ENCODE results near the gene SCYGR7. TPM values are rescaled to one million over a fixed set of nuclear protein-coding genes. Genes with fewer than 3 reads are reported as not detected.
"Not testable (repeated sequence)": the region's sequence is repeated elsewhere in the genome, so short reads cannot be mapped to it uniquely, and the experiment has no call there.

The SCYGR7 gene
- total and polyA plus RNA-seq, 4 donors: not detected

GRCh38 chr2:227739351-227739750, 11.2 kb downstream of the SCYGR7 start:
- ATAC-seq (ENCODE audit: low FRiP score) (no peak), DNase-seq (no peak)
- Histone ChIP-seq H3K36me3 (ENCODE audit: control insufficient read depth in 1 of 2, insufficient read depth in 2 of 2, low read length in 1 of 2) (no peaks in the 10 kb centered on the region), H3K27ac (ENCODE audit: low read depth in 1 of 2, low read length in 2 of 2) (no peak overlapping the region), H3K9me3 (ENCODE audit: control insufficient read depth, low read length) (no peaks in the 10 kb centered on the region), H3K4me1 (ENCODE audit: control insufficient read depth in 1 of 2, insufficient read depth in 2 of 2, low read length in 2 of 2) (no peaks in the 10 kb centered on the region), H3K27me3 (ENCODE audit: control insufficient read depth in 1 of 2, insufficient read depth in 2 of 2, low read length in 1 of 2) (no peaks in the 10 kb centered on the region), H3K4me3 (ENCODE audit: low read length in 2 of 2) (no peak overlapping the region)
- 63 to 70% methylated on average over 14 of the region's 14 CpGs for WGBS, 2 donors
- intact Hi-C loops (cut with DNase I): no loop called here

GRCh38 chr2:227740705-227741104, 12.6 kb downstream of the SCYGR7 start:
- H3K36me3 ChIP-seq (ENCODE audit: control insufficient read depth in 1 of 2, insufficient read depth in 2 of 2, low read length in 1 of 2); H3K9me3 ChIP-seq (ENCODE audit: control insufficient read depth, low read length); H3K27ac ChIP-seq (ENCODE audit: low read depth in 1 of 2, low read length in 2 of 2); intact Hi-C loops (cut with DNase I); DNase-seq; ATAC-seq (ENCODE audit: low FRiP score); H3K4me3 ChIP-seq (ENCODE audit: low read length in 2 of 2); H3K4me1 ChIP-seq (ENCODE audit: control insufficient read depth in 1 of 2, insufficient read depth in 2 of 2, low read length in 2 of 2); H3K27me3 ChIP-seq (ENCODE audit: control insufficient read depth in 1 of 2, insufficient read depth in 2 of 2, low read length in 1 of 2): not testable (repeated sequence)
- 58 to 76% methylated on average over 7 of the region's 7 CpGs for WGBS, 2 donors

GRCh38 chr2:227745594-227745993, 17.5 kb downstream of the SCYGR7 start, which contains the start of gene SCYGR8:
Gene SCYGR8, plus strand, starts transcription at chr2:227745894. Its CDS starts 0 bp downstream, at chr2:227745894.
- H3K4me1 ChIP-seq (ENCODE audit: control insufficient read depth in 1 of 2, insufficient read depth in 2 of 2, low read length in 2 of 2): no peaks in the 10 kb centered on the region
- intact Hi-C loops (cut with DNase I): no loop called here
- no peaks in the 10 kb centered on the region for H3K36me3 ChIP-seq (ENCODE audit: control insufficient read depth in 1 of 2, insufficient read depth in 2 of 2, low read length in 1 of 2)
- DNase-seq (no peak), ATAC-seq (ENCODE audit: low FRiP score) (no peak)
- no peaks in the 10 kb centered on the region for H3K9me3 ChIP-seq (ENCODE audit: control insufficient read depth, low read length)
- no peak within 1 kb of the TSS for H3K27ac ChIP-seq (ENCODE audit: low read depth in 1 of 2, low read length in 2 of 2)
- H3K4me3 ChIP-seq (ENCODE audit: low read length in 2 of 2): no peak within 1 kb of the TSS
- no peaks in the 10 kb centered on the region for H3K27me3 ChIP-seq (ENCODE audit: control insufficient read depth in 1 of 2, insufficient read depth in 2 of 2, low read length in 1 of 2)
- 92 to 95% methylated on average over 3 to 7 of the region's 9 CpGs for WGBS, 2 donors

- no peak for ATAC-seq (ENCODE audit: low FRiP score)
- DNase-seq: no peak
- WGBS, 2 donors: 45 to 52% methylated on average over 6 of the region's 6 CpGs
- Histone ChIP-seq H3K27ac (ENCODE audit: low read depth in 1 of 2, low read length in 2 of 2) (no peak overlapping the region), H3K4me1 (ENCODE audit: control insufficient read depth in 1 of 2, insufficient read depth in 2 of 2, low read length in 2 of 2) (no peaks in the 10 kb centered on the region), H3K27me3 (ENCODE audit: control insufficient read depth in 1 of 2, insufficient read depth in 2 of 2, low read length in 1 of 2) (no peaks in the 10 kb centered on the region), H3K36me3 (ENCODE audit: control insufficient read depth in 1 of 2, insufficient read depth in 2 of 2, low read length in 1 of 2) (no peaks in the 10 kb centered on the region), H3K4me3 (ENCODE audit: low read length in 2 of 2) (no peak overlapping the region), H3K9me3 (ENCODE audit: control insufficient read depth, low read length) (no peaks in the 10 kb centered on the region)
- intact Hi-C loops (cut with DNase I): no loop called here
Measured at GRCh38 chr2:227748079-227748478, 19.9 kb downstream of the SCYGR7 start.

GRCh38 chr2:227756261-227756660, 28.1 kb downstream of the SCYGR7 start:
- H3K36me3 ChIP-seq (ENCODE audit: control insufficient read depth in 1 of 2, insufficient read depth in 2 of 2, low read length in 1 of 2); DNase-seq; H3K4me3 ChIP-seq (ENCODE audit: low read length in 2 of 2); H3K4me1 ChIP-seq (ENCODE audit: control insufficient read depth in 1 of 2, insufficient read depth in 2 of 2, low read length in 2 of 2); H3K9me3 ChIP-seq (ENCODE audit: control insufficient read depth, low read length); H3K27me3 ChIP-seq (ENCODE audit: control insufficient read depth in 1 of 2, insufficient read depth in 2 of 2, low read length in 1 of 2); ATAC-seq (ENCODE audit: low FRiP score); H3K27ac ChIP-seq (ENCODE audit: low read depth in 1 of 2, low read length in 2 of 2); intact Hi-C loops (cut with DNase I): not testable (repeated sequence)
- 71% methylated on average over 4 of the region's 4 CpGs for WGBS, 2 donors

- intact Hi-C loops (cut with DNase I): loop anchor here in 1 of 2 donors (10.0 kb wide), 1 partner anchor 285 kb away; the partner anchor contains the start of gene AGFG1
- Histone ChIP-seq H3K4me1 (ENCODE audit: control insufficient read depth in 1 of 2, insufficient read depth in 2 of 2, low read length in 2 of 2) (no peaks in the 10 kb centered on the region), H3K27me3 (ENCODE audit: control insufficient read depth in 1 of 2, insufficient read depth in 2 of 2, low read length in 1 of 2) (no peaks in the 10 kb centered on the region), H3K9me3 (ENCODE audit: control insufficient read depth, low read length) (no peaks in the 10 kb centered on the region), H3K36me3 (ENCODE audit: control insufficient read depth in 1 of 2, insufficient read depth in 2 of 2, low read length in 1 of 2) (no peaks in the 10 kb centered on the region), H3K4me3 (ENCODE audit: low read length in 2 of 2) (no peak overlapping the region), H3K27ac (ENCODE audit: low read depth in 1 of 2, low read length in 2 of 2) (no peak overlapping the region)
- 83 to 84% methylated on average over 13 of the region's 13 CpGs for WGBS, 2 donors
- no peak for DNase-seq
- ATAC-seq (ENCODE audit: low FRiP score): no peak
Measured at GRCh38 chr2:227759411-227760118, 31.4 kb downstream of the SCYGR7 start.

GRCh38 chr2:227761740-227762476, 33.8 kb downstream of the SCYGR7 start:
- Histone ChIP-seq H3K27me3 (ENCODE audit: control insufficient read depth in 1 of 2, insufficient read depth in 2 of 2, low read length in 1 of 2) (no peaks in the 10 kb centered on the region), H3K4me3 (ENCODE audit: low read length in 2 of 2) (no peak overlapping the region), H3K9me3 (ENCODE audit: control insufficient read depth, low read length) (no peaks in the 10 kb centered on the region), H3K4me1 (ENCODE audit: control insufficient read depth in 1 of 2, insufficient read depth in 2 of 2, low read length in 2 of 2) (no peaks in the 10 kb centered on the region), H3K36me3 (ENCODE audit: control insufficient read depth in 1 of 2, insufficient read depth in 2 of 2, low read length in 1 of 2) (no peaks in the 10 kb centered on the region), H3K27ac (ENCODE audit: low read depth in 1 of 2, low read length in 2 of 2) (no peak overlapping the region)
- ATAC-seq (ENCODE audit: low FRiP score): no peak
- DNase-seq: no peak
- intact Hi-C loops (cut with DNase I): loop anchor here in 1 of 2 donors (10.0 kb wide), 1 partner anchor 287 kb away; the partner anchor contains the start of gene AGFG1
- WGBS, 2 donors: 55 to 57% methylated on average over 6 of the region's 6 CpGs

- no peaks in the 10 kb centered on the region for H3K4me1 ChIP-seq (ENCODE audit: control insufficient read depth in 1 of 2, insufficient read depth in 2 of 2, low read length in 2 of 2)
- WGBS, 2 donors: 39 to 40% methylated on average over 4 of the region's 4 CpGs
- H3K36me3 ChIP-seq (ENCODE audit: control insufficient read depth in 1 of 2, insufficient read depth in 2 of 2, low read length in 1 of 2): no peaks in the 10 kb centered on the region
- H3K4me3 ChIP-seq (ENCODE audit: low read length in 2 of 2): no peak overlapping the region
- ATAC-seq (ENCODE audit: low FRiP score) (no peak), DNase-seq (no peak)
- intact Hi-C loops (cut with DNase I): loop anchor here (1.0 to 10.0 kb wide), 4 partner anchors 108 to 359 kb away; partner anchors contain the start of gene AGFG1 (in 1 of the 2)
- no peaks in the 10 kb centered on the region for H3K27me3 ChIP-seq (ENCODE audit: control insufficient read depth in 1 of 2, insufficient read depth in 2 of 2, low read length in 1 of 2)
- no peaks in the 10 kb centered on the region for H3K9me3 ChIP-seq (ENCODE audit: control insufficient read depth, low read length)
- no peak overlapping the region for H3K27ac ChIP-seq (ENCODE audit: low read depth in 1 of 2, low read length in 2 of 2)
Measured at GRCh38 chr2:227765788-227766372, 37.7 kb downstream of the SCYGR7 start.
